ENCODE measurements around the gene NEGR1.

NEGR1 gene

DNA sequence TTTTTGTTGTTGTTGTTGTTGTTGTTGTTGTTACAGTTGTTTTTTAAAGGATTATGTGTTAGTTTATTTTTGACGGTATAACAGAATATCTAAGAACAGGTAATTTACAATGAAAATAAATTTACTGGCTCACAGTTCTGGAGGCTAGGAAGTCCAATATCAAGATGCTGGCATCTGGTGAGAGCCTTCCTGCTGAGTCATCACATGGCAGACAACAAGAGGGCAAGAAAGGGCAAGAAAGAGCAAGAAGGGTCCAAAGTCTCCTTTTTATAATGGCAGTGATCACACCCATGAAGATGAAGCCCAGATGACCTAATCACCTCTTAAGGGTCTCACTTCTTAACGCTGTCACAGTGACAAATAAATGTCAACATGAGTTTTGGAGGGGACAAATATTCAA, 142.1 kb downstream of the NEGR1 start:
- no peak overlapping the region for H3K4me3 ChIP-seq (ENCODE audit: low read length)
- DNase-seq (ENCODE audit: low read depth) = peak; percentile 23
- TF ChIP-seq, protein P1, sequence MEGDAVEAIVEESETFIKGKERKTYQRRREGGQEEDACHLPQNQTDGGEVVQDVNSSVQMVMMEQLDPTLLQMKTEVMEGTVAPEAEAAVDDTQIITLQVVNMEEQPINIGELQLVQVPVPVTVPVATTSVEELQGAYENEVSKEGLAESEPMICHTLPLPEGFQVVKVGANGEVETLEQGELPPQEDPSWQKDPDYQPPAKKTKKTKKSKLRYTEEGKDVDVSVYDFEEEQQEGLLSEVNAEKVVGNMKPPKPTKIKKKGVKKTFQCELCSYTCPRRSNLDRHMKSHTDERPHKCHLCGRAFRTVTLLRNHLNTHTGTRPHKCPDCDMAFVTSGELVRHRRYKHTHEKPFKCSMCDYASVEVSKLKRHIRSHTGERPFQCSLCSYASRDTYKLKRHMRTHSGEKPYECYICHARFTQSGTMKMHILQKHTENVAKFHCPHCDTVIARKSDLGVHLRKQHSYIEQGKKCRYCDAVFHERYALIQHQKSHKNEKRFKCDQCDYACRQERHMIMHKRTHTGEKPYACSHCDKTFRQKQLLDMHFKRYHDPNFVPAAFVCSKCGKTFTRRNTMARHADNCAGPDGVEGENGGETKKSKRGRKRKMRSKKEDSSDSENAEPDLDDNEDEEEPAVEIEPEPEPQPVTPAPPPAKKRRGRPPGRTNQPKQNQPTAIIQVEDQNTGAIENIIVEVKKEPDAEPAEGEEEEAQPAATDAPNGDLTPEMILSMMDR (IDR thresholded peaks at IDR 0.05; ENCODE audit: insufficient read depth, low read depth, low read length, missing control alignments) = no peak

DNA sequence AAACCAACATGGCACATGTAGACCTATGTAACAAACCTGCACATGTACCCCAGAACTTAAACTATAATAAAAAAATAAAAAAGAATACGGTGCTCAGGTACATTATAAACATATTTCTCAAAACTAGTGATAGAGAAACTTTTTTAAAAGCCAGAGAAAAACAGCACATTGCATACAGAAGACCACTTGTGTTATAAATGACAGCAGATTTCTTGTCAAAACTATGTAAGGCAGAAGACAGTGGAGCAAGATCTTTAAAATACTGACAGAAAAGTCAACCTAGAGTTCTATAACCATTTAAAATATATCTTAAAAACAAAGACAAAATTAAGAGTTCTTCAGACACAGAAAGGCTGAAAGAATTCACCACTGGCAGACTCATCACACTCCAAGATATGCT, 144.7 kb downstream of the NEGR1 start:
- TF ChIP-seq, protein P1 (IDR thresholded peaks at IDR 0.05; ENCODE audit: insufficient read depth, low read depth, low read length, missing control alignments) = no peak
- no peak for DNase-seq (ENCODE audit: low read depth)
- no peak overlapping the region for H3K4me3 ChIP-seq (ENCODE audit: low read length)

DNA sequence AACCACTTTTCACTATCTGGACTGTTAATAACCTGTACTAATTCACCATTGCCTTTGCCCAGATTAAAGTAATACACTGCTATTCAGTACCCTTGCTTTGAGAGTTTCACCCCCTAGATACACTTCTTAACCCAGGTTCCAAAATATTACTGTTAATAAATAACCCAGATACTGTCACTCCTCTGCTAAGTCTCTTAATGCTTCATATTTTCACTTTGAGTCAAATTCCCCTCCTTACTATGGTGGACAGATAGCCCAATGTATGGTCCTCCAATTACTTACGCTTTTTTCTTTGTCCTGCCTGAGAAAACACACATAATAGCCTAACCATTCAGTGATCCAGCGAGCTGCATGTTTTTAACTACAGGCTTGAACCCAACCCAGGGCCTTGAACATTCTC, 152.5 kb downstream of the NEGR1 start:
- TF ChIP-seq, protein P1 (IDR thresholded peaks at IDR 0.05; ENCODE audit: insufficient read depth, low read depth, low read length, missing control alignments) = no peak
- no peak for DNase-seq (ENCODE audit: low read depth)
- no peak overlapping the region for H3K4me3 ChIP-seq (ENCODE audit: low read length)

DNA sequence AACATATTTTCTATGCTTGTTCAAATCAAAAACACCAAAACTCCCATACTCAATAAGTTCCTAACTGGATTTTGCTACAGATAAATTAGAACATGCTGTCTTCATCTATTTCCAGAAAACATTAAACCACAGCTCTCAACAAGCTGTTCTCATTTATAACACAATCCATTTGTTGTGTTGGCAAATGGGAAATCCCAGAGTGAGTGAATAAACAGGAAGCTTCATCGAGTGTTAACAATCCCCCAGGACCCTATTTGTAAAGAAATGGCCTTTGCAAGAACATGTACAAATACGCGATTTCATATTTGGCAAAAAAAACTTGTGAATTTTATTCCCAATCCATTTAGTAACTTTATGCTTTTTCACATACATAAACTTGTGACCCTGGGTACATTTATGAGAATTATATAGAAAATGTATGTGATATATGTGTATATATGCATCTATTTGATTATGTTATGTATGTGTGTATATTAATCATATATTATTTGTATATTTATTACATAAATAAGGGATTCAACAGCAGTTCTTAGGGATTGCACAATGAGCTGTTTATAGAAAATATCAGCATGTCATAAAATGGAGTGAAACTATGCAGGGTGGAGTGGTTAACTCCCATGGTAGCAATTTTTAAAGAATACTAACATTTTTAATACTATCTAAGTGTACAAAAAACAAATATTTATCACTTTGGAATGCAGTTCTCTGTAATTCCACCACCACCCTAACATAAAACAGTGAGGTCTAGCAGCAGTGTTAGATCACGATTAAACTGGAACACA, 160.0 kb downstream of the NEGR1 start:
- H3K4me3 ChIP-seq (ENCODE audit: low read length) = no peak overlapping the region
- DNase-seq (ENCODE audit: low read depth) = no peak
- TF ChIP-seq, protein P1 (IDR thresholded peaks at IDR 0.05; ENCODE audit: insufficient read depth, low read depth, low read length, missing control alignments) = no peak

DNA sequence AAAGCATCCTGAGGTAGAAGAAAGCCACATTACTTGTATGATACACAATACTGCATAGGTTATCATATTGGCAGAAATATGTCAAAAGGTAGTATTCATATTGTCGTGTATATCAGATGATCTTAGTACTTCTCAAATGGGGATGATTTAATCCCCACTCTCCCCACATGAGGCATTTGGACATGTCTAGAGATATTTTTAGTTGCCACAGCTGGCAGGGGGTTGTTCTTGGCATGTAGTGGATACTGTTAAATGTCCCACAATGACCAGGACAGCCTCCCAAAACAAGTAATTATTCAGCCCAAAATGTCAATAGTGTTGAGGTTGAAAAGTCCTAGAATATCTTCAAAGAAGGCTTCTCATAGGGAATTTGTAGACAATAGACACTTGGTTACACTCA, 162.8 kb downstream of the NEGR1 start:
- TF ChIP-seq, protein P1 (IDR thresholded peaks at IDR 0.05; ENCODE audit: insufficient read depth, low read depth, low read length, missing control alignments) = no peak
- DNase-seq (ENCODE audit: low read depth) = no peak
- no peak overlapping the region for H3K4me3 ChIP-seq (ENCODE audit: low read length)

DNA sequence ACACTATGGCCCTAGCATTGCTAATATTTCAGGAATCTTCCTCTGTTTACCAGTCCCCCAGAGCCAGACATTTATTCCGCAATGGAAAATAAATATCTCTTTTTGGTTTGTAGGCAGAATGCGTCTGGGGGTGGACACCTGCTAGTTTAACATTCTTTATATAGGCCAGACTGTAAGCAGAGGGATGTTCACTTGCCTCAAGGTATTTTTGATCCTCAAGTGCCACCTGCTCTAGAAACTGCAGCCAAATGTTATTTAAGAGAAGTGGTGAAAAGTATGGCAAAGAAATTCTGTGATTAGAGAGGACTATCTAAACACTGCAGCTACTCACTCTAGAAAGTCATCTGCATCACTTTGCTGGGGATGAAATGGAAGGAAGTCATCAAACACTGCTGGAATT, 164.7 kb downstream of the NEGR1 start:
- no peak for DNase-seq (ENCODE audit: low read depth)
- H3K4me3 ChIP-seq (ENCODE audit: low read length) = no peak overlapping the region
- TF ChIP-seq, protein P1 (IDR thresholded peaks at IDR 0.05; ENCODE audit: insufficient read depth, low read depth, low read length, missing control alignments) = no peak

DNA sequence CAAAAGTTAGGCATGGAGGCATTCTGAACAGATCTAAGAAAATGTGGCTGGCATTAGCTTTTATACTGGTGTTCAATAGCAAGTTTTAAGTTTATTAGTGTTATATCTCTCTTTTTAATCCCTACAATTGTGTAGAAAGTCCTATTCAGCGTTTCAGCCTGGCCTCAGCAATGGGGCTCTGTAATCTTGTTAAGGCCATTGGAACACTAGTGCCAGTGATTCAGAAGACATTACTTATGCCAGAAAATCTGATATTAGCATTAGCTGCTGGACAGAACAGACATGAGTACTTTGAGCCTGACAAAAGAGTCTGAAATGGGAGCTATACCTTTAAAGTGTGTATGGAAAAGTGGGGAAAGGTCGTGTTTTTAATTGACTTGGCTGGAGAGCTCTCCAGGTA, 167.0 kb downstream of the NEGR1 start:
- TF ChIP-seq, protein P1 (IDR thresholded peaks at IDR 0.05; ENCODE audit: insufficient read depth, low read depth, low read length, missing control alignments) = no peak
- H3K4me3 ChIP-seq (ENCODE audit: low read length) = no peak overlapping the region
- DNase-seq (ENCODE audit: low read depth) = no peak
